ENCODE results near the gene LYRM1. TPM values are rescaled to one million over a fixed set of nuclear protein-coding genes. Genes with fewer than 3 reads are reported as not detected.

Gene LYRM1
- total and polyA plus RNA-seq, 2 experiments from 2014 or later: 18.7 to 24.8 TPM

GRCh38 chr16:20944861-20945574 lies 44.4 kb downstream of the LYRM1 start:
- Histone ChIP-seq H3K4me1 (ENCODE audit: insufficient read depth) (peaks cover 8% of the 10 kb centered on the region), H2AFZ (peak overlapping the region; percentile 29; the same call in 1 of the 2 replicates), H3K4me2 (no peak overlapping the region), H3K79me2 (replicated peaks; ENCODE audit: insufficient read depth) (no peaks in the 10 kb centered on the region), H3K4me3 (no peak overlapping the region), H3K27ac (ENCODE audit: low read depth) (no peak overlapping the region), H4K20me1 (replicated peaks; ENCODE audit: insufficient read depth) (no peaks in the 10 kb centered on the region), H3F3A (replicated peaks; ENCODE audit: low read depth) (no peaks in the 10 kb centered on the region), H3K27me3 (ENCODE audit: insufficient read depth) (no peaks in the 10 kb centered on the region), H3K36me3 (ENCODE audit: insufficient read depth) (no peaks in the 10 kb centered on the region), H3K9me2 (ENCODE audit: insufficient read depth) (no peaks in the 10 kb centered on the region; the same call in 1 of the 2 replicates)
- Mint-ChIP-seq H3K27me3 (ENCODE audit: insufficient read depth, low read depth, poor library complexity) (peaks cover 3% of the 10 kb centered on the region), H3K4me3 (no peak overlapping the region), H3K36me3 (ENCODE audit: low read depth) (no peaks in the 10 kb centered on the region), H3K4me1 (peaks cover 9% of the 10 kb centered on the region; the same call in 2 of the 3 replicates), H3K9me3 (no peaks in the 10 kb centered on the region), H3K27ac (no peak overlapping the region)
- no peak for TF ChIP-seq REST (IDR thresholded peaks at IDR 0.05; ENCODE audit: unreplicated experiment)
- no peak for TF ChIP-seq STAT1 (IDR thresholded peaks at IDR 0.05; ENCODE audit: unreplicated experiment)
- no peak for TF ChIP-seq JUNB (IDR thresholded peaks at IDR 0.05; ENCODE audit: unreplicated experiment)
- no peak for TF ChIP-seq CREB1 (CRISPR knock-in tag; IDR thresholded peaks at IDR 0.05; ENCODE audit: low read depth)
- TF ChIP-seq EZH2 (IDR thresholded peaks at IDR 0.05; ENCODE audit: low read depth, unreplicated experiment): no peak
- TF ChIP-seq NANOG (IDR thresholded peaks at IDR 0.05; ENCODE audit: borderline replicate concordance): no peak
- peak in 1 of 2 experiments; percentile 43; a peak in 2 of 4 replicates for TF ChIP-seq CTCF (conservative IDR thresholded peaks at IDR 0.05; ENCODE audit: low read depth in 2 of 2)
- no peak for TF ChIP-seq ZNF331 (CRISPR knock-in tag; IDR thresholded peaks at IDR 0.05; ENCODE audit: low read depth)
- TF ChIP-seq POLR2AphosphoS5 (IDR thresholded peaks at IDR 0.05; ENCODE audit: low read depth): no peak
- TF ChIP-seq ZNF114 (CRISPR knock-in tag; IDR thresholded peaks at IDR 0.05): 0 out of 2 replicates have a peak, but pooled peaks have one; percentile 36
- no peak for TF ChIP-seq ETS1 (IDR thresholded peaks at IDR 0.05)
- no peak for TF ChIP-seq ZNF462 (CRISPR knock-in tag; IDR thresholded peaks at IDR 0.05)
- TF ChIP-seq EZH2phosphoT487 (IDR thresholded peaks at IDR 0.05; ENCODE audit: unreplicated experiment): no peak
- peak; percentile 16 for DNase-seq (ENCODE audit: low spot score)
- ATAC-seq: no peak
